Measurements from ENCODE around the gene TMPRSS7. TPM values are rescaled to one million over a fixed set of nuclear protein-coding genes. Genes with fewer than 3 reads are reported as not detected.

Gene TMPRSS7
- total and polyA plus RNA-seq, 2 of the 8 experiments (the other 6 are each of a cell fraction or from before 2014, with no cell fraction given): not detected

- WGBS, 2 experiments (ENCODE audit: extremely low coverage in 1 of 2, insufficient coverage in 1 of 2, insufficient read length in 1 of 2, insufficient replicate concordance in 2 of 2, low coverage in 1 of 2, low lambda C conversion rate in 2 of 2, missing lambda C conversion rate in 1 of 2): 86% methylated on average over 6 of the region's 6 CpGs; no CpG with 5 or more reads in 1 of the 2 experiments
- FAIRE-seq: no peak
- Histone ChIP-seq H3K9ac (replicated peaks in 1 of 4; ENCODE audit: extremely low read depth in 1 of 4, low read depth in 3 of 4, low read length in 3 of 4) (no peak overlapping the region), H3K4me1 (replicated peaks in 1 of 4; ENCODE audit: control insufficient read depth in 3 of 4, insufficient read depth in 4 of 4, low read length in 3 of 4) (peaks cover 0 to 2% (median 0%) of the 10 kb centered on the region in 4 experiments; a peak in 3 of 7 replicates), H2BK12ac (ENCODE audit: low read depth, low read length) (no peak overlapping the region), H3K4me2 (ENCODE audit: insufficient read depth in 1 of 2, low read depth in 2 of 2, low read length in 2 of 2) (no peak overlapping the region), H3K4ac (replicated peaks; ENCODE audit: insufficient read length, low read depth, low read length) (no peak overlapping the region), H4K8ac (ENCODE audit: extremely low read depth, insufficient read depth, low read length) (no peak overlapping the region), H4K5ac (ENCODE audit: insufficient read length, low read depth, low read length) (no peak overlapping the region), H4K91ac (replicated peaks; ENCODE audit: insufficient read length, low read length) (no peak overlapping the region), H2AFZ (ENCODE audit: low read length) (no peak overlapping the region), H2AK5ac (ENCODE audit: low read depth, low read length) (no peak overlapping the region), H3K79me1 (ENCODE audit: low read depth, low read length) (no peaks in the 10 kb centered on the region), H3K9me3 (ENCODE audit: insufficient read depth in 2 of 2, low read depth in 1 of 2, low read length in 1 of 2) (no peaks in the 10 kb centered on the region), H3K36me3 (ENCODE audit: control insufficient read depth in 2 of 4, insufficient read depth in 4 of 4, low read length in 3 of 4) (no peaks in the 10 kb centered on the region), H3K4me3 (ENCODE audit: extremely low read depth in 1 of 4, insufficient read depth in 2 of 4, low read depth in 3 of 4, low read length in 4 of 4) (no peak overlapping the region), H3K23ac (ENCODE audit: insufficient read length) (no peak overlapping the region), H3K56ac (replicated peaks; ENCODE audit: insufficient read length, low read depth, low read length) (no peak overlapping the region), H2BK120ac (replicated peaks; ENCODE audit: low read depth, low read length) (no peak overlapping the region), H3K14ac (ENCODE audit: insufficient read length) (no peak overlapping the region), H2BK20ac (ENCODE audit: low read length) (no peak overlapping the region), H3K23me2 (ENCODE audit: low read depth, low read length) (peaks cover 2% of the 10 kb centered on the region), H3K27ac (ENCODE audit: low read depth, low read length) (no peak overlapping the region), H2BK5ac (ENCODE audit: low read depth, low read length) (no peak overlapping the region), H3K27me3 (replicated peaks in 1 of 4; ENCODE audit: control insufficient read depth in 3 of 4, extremely low read depth in 1 of 4, insufficient read depth in 3 of 4, low read length in 3 of 4) (no peaks in the 10 kb centered on the region), H4K20me1 (replicated peaks in 1 of 2; ENCODE audit: control insufficient read depth in 1 of 2, insufficient read depth in 2 of 2, low read length in 2 of 2) (no peaks in the 10 kb centered on the region), H3K79me2 (ENCODE audit: control insufficient read depth in 1 of 2, insufficient read depth in 2 of 2, low read length in 2 of 2) (no peaks in the 10 kb centered on the region), H3K18ac (ENCODE audit: extremely low read depth, low read length) (no peak overlapping the region), H2BK15ac (ENCODE audit: low read length) (no peak overlapping the region)
- TF ChIP-seq CTBP2 (IDR thresholded peaks at IDR 0.05; ENCODE audit: borderline replicate concordance, insufficient read depth, insufficient read length, low read length) (no peak), RAD21 (IDR thresholded peaks at IDR 0.05 in 1 of 2, conservative IDR thresholded peaks at IDR 0.05 in 1 of 2; ENCODE audit: low read depth in 2 of 2, low read length in 2 of 2) (no peak), MAX (IDR thresholded peaks at IDR 0.05) (no peak), SIN3A (conservative IDR thresholded peaks at IDR 0.05 in 1 of 2, IDR thresholded peaks at IDR 0.05 in 1 of 2; ENCODE audit: low read depth in 1 of 2, low read length in 2 of 2) (no peak), USF2 (IDR thresholded peaks at IDR 0.05; ENCODE audit: low read length) (no peak), POLR2A (IDR thresholded peaks at IDR 0.05; ENCODE audit: control extremely low read depth in 1 of 2, low read depth in 2 of 2, low read length in 2 of 2) (no peak), SIX5 (IDR thresholded peaks at IDR 0.05; ENCODE audit: low read depth, low read length) (no peak), CEBPB (IDR thresholded peaks at IDR 0.05; ENCODE audit: low read depth, low read length) (no peak), SUZ12 (IDR thresholded peaks at IDR 0.05; ENCODE audit: low read length) (no peak), GTF2F1 (IDR thresholded peaks at IDR 0.05; ENCODE audit: borderline replicate concordance, low read depth, low read length) (no peak)
- ChIA-PET CTCF (ENCODE audit: partially characterized antibody) (no interaction called here), POLR2A (ENCODE audit: partially characterized antibody) (no interaction called here)
- no peak for DNase-seq (ENCODE audit: low read depth in 1 of 2, low spot score in 2 of 2)
Observed at GRCh38 chr3:112056451-112056929, 22.0 kb downstream of the TMPRSS7 start.
